Stimulated activated CD4-positive, alpha-beta T cell treated with anti-CD3 and anti-CD28 coated beads, Interleukin-1b, Interleukin-23, amount 100 ng/mL, for 1 hour (primary cell): ENCODE results near the gene ITM2A.
A peak's percentile ranks its signal among the peaks of the same experiment; 100 is the strongest.

Source experiments
- DNase-seq, 2 donors: peaks; one replicate each; pipeline ENCODE4 v3.0.0-alpha.2; 2020; ENCODE audit warnings: low read depth in 2 of 2

ITM2A gene

GRCh38 chrX:79366873-79367749 is at the start of gene ITM2A:
ITM2A (minus strand) TSS chrX:79367334; CDS start chrX:79367215, 119 bp downstream.
- DNase-seq = peak; percentile 7 to 28

DNA sequence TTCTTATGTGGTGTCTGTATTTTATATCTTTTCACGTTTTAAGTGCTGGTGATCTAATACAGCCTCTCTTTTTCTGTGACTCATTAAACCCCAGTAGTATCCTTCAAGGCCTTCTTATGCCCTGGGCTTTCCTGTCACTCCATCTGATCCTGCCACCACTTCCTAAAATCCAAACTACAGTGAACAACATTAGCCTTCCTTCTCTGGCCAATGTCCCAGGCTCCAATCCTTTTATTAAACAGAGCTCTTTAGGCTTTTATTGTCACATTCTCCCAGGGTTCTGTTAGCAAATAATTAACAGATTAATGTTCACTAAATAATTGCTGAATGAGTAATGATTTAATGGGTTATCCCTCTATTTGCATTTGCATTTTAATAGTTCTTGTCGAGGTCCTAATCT is 47.9 kb upstream of the ITM2A start:
- DNase-seq = no peak

GRCh38 chrX:79413963-79414362 is 46.8 kb upstream of the ITM2A start:
- DNase-seq = no peak

DNA sequence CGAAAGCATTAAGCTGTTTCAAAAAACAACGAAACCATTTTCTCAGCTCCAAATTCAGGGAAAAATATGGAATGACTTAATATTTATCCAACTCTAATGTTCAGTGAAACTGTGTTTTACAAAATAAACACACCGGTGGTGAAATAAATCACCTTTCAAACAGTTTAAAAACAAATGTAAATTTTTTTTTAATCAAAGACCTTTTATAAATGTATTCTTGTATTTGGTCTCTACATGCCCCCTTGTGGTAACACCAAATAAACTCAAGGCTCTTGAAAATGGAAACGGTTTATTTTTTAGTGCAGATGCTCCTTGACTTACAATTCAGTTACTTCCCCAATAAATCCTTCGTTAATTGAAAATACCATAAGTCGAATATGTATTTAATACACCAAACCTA is 45.8 kb upstream of the ITM2A start:
- DNase-seq = no peak

- no peak for DNase-seq
Observed at GRCh38 chrX:79412166-79412565, 45.0 kb upstream of the ITM2A start.

GRCh38 chrX:79409657-79410056 is 42.5 kb upstream of the ITM2A start:
- no peak for DNase-seq

DNA sequence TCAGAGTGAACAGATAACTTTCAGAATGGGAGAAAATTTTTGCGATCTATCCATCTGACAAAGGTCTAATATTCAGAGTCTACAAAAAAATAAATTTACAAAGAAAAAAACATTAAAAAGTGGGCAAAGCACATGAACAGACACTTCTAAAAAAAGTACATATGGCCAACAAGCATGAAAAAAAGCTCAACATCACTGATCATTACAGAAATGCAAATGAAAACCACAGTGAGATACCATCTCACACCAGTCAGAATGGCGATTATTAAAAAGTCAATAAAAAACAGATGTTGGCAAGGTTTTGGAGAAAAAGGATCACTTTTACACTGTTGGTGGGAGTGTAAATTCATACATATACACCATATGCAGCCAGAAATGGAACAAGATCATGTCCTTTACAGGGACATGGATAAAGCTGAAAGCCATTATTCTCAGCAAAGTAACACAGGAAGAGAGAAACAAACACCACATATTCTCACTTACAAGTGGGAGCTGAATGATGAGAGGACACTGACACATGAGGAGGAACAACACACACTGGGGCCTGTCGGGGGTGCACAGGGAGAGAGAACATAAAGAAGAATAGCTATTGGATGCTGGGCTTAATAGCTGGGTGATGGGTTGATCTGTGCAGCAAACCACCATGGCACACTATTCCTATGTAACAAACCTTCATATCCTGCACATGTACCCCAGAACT is 41.6 kb upstream of the ITM2A start:
- no peak for DNase-seq

- no peak for DNase-seq
Observed at GRCh38 chrX:79400623-79401022, 33.5 kb upstream of the ITM2A start.

DNA sequence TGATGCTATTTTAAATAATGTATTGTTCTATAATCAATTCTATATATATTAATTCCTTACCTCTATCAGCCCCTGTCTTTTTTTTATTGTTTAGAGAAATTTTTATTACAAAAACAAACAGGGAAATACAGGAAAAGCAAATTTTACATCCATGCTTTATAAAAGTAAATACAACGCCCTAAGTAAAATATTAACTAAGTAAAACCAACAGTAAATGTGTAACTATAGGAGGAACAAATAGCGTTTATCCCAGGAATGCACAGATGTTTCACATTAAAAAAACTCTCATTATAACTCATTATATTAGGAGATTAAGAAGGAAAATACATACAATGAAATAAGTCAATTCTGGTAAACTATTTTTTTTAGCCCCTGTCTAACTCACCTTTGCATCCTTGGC is 8.2 kb upstream of the ITM2A start:
- no peak for DNase-seq

DNA sequence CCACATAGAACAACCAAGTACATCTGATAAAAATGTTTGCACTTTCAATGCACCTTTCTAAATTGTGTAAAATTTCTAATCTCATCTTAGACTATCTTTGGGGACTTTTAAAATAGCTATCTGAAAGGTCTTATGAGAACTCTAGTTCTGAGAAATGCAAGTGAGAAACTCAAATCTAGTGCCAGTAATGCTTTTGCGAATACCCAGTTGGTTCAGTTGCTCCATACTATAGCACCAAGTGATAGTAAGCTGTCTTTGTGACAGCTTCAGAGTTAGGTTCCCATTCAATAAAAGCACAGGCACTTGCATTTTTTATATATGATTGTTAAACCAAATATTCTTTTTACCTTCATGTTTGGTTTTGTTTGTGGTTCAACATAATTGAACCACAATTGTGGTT is 4.5 kb upstream of the ITM2A start:
- no peak for DNase-seq

GRCh38 chrX:79371101-79371500 is 4.0 kb upstream of the ITM2A start:
- no peak for DNase-seq

GRCh38 chrX:79369871-79370270 is 2.7 kb upstream of the ITM2A start:
- no peak for DNase-seq

DNA sequence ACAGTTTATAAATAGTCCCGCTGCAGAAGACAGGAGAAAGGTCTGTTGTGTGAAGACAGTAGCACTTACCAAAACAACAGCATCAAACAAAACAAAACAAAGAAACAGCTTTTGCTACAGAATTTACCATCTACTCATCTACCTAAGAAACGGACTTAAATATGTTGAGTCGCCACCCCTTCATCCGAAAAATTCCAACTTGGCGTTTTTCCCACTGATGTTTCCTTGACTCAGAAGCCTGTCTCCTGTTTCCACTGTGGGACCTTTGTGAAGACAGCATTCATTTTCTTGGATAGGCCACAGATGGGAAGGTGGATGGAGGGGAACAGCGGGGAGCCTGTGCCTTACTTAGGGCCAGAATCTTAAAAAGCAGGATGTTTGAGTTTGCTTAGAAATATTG is 1.3 kb upstream of the ITM2A start:
- DNase-seq = no peak

DNA sequence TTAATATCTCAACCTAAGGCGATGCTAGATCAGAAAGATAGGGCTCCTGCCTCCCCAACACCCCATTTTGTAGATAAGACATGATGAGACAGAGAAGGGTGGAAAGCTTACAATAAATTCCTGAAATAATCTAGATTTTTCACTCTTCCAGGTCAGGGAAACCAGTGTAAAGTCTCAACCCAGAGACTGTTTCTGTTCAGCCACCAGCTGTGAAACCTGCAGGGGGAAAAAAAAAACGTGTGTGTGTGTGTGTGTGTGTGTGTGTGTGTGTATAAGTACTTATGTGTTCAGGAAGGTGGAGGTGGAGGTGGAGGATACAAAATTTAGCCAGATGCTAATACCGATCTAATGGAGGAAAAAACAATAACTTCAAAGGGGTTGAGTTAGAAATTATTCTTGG is 773 bp upstream of the ITM2A start:
- no peak for DNase-seq

DNA sequence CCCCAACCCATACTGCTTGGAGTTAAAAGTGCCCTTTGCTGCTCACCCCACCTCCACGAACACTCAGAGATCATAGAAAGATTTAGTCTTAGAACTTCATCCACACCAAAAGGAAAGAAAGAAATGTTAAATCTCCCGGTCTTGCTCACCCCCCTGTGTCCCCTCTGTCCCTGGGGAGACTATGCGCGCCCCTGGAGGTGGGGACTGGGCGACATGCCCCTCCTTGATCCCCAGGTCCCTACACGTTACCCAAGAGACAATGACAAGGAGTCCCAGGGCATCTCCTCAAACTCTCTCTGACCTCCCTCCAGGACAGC is 620 bp downstream of the ITM2A start:
- no peak for DNase-seq

- DNase-seq = no peak
Observed at GRCh38 chrX:79365591-79365990, 1.5 kb downstream of the ITM2A start.

DNA sequence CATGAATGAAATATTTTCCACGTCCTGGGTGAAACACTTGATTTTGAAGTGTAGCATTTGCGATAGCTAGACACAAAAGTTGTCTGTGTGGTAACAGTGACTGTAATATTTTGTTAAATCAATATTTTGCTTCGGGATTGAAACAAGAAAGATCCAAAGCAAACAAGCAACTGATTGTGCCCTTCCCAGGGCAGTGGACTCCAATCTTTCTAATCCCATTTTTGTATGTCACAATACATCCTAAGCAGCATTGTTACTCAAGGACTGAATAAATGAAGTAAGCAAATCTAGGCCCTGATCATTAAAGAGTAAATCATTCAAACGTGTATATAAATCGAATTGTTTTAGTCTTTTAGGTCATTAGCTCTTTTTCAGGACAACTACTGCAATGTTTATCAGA is 2.8 kb downstream of the ITM2A start:
- no peak for DNase-seq

DNA sequence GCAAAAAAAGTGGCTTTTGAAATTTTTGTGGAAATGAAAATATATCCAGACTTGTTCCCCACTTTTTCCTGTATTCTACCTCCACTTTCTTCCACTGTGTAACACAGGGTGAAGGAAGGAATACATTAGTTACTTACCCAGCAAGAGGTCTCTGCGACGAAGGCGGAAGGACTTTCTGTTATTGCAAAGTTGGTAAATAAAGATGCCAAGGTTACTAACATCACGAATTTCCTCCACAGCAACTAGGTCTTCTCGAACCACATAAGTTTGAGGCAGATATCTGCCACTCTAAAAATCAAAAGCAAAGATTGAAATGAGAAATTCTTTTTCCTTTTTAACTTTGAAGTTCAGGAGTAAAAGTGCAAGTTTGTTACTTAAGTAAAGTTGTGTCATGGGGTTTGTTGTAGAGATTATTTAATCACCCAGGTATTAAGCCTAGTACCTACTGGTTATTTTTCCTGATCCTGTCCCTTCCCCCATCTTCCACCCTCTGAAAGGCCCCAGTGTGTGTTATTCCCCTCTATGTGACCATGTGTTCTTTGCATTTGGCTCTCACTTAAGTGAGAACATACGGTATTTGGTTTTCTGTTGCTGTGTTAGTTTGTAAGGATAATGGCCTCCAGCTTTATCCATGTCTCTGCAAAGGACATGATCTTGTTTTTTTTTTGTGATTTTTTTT is 5.8 kb downstream of the ITM2A start:
- DNase-seq = no peak

DNA sequence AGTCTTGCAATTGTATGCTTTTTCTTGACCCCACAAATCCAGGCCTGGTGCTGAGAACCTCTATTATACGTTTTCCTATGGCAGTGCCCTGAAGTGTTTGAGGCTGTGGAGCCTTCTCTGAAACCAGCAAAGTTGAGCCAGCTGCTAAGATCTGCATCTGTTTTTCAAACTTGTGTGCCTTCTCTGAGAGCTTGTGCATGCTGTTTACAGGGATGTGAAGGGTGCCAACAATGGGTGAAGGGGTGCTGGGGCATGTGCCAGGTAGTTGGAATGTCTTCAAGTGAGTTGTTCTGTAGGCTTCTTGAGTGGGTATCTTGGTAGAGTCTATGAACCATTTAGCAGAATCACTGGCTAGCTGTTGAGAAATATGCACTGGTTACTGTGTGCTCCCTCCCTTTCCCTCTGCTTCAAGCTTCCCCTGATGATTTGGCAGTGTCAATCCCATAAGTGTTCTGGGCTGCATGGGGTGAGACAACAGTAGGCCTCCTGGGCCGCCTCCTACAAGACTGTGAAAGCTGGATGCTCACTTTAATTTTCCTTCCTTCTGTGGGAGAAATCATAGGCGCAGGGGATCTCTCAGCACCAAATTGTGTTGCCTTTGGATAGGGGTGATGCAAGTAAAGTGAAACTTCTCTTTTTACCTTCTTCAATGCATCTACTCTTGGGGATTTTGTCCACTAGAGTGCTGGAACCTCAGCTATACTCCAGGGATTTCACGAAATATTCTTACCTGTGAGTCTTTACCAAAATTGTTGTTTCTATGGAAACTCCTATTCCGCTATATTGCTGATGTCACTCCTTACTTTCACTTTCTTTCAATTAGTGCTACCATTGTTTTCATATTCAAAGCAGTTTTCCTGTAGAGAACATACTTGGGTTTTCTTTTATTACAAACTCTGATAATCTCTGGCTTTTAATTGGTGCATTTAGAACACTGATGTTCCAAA is 30.0 kb downstream of the ITM2A start:
- no peak for DNase-seq

DNA sequence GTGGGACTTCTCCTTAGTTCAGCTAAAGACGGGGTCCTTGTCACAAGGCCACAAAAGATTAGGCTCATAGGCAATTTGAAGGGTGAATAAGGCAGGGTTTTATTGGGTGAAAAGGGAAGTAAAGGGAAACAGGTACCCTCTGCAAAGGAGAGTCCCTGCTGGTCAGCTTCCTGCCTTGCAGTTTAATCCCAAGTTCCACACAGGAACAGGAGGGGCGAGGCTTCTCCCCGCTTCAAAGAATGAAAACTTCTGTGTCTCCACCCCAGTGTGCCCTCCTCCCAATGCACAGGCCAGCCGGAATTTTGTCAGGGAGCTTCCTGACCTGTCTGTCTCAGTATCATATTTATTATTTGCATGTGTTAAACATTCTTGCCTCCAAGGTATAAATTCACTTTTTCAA is 37.1 kb downstream of the ITM2A start:
- no peak for DNase-seq

GRCh38 chrX:79325263-79325958 is 41.7 kb downstream of the ITM2A start:
- peak in 1 of 2 donors; percentile 0 for DNase-seq
